Neutrophil (primary cell): ENCODE measurements around the gene LMCD1.

Experiments used
- H3K27ac ChIP-seq: fragments of 200-600 bp; sonication (generic); 2 replicates; pipeline ENCODE4 v1.5.1; 2016; ENCODE audit warnings: mild to moderate bottlenecking, moderate library complexity
- H3K27me3 ChIP-seq: fragments of 200-600 bp; sonication (generic); 2 replicates; pipeline ENCODE4 v1.6.0; 2016; ENCODE audit warnings: mild to moderate bottlenecking
- H3K36me3 ChIP-seq: fragments of 200-600 bp; sonication (generic); 2 replicates; pipeline ENCODE4 v1.5.1; 2017
- H3K4me1 ChIP-seq, 2 experiments: fragments of 200-600 bp in 1 of 2; sonication (generic) in 1 of 2; 1 replicate in 1 of 2; 2 replicates in 1 of 2; pipeline versions ENCODE4 v1.5.1 to v1.6.1; 2013 to 2016; ENCODE audit warnings: low read depth in 1 of 2, low read length in 1 of 2, mild to moderate bottlenecking in 1 of 2, moderate library complexity in 1 of 2; ENCODE audit not compliant: control insufficient read depth in 1 of 2, insufficient read depth in 1 of 2
- H3K4me3 ChIP-seq, 2 experiments: fragments of 200-600 bp in 1 of 2; sonication (generic) in 1 of 2; 1 replicate in 1 of 2; 2 replicates in 1 of 2; pipeline ENCODE4 v1.5.1; 2013 to 2016; ENCODE audit warnings: low read depth in 1 of 2, low read length in 1 of 2, mild to moderate bottlenecking in 1 of 2, moderate library complexity in 1 of 2
- H3K9me3 ChIP-seq: fragments of 200-600 bp; sonication (generic); 2 replicates; pipeline ENCODE4 v1.5.1; 2016
- CTCF ChIP-seq: fragments of 200-600 bp; sonication (generic); IDR thresholded peaks from 2 replicates; pipeline ENCODE4 v1.5.1; 2016; ENCODE audit warnings: antibody characterized with exemption

Gene LMCD1

GRCh38 chr3:8597219-8597853, 95.7 kb downstream of the LMCD1 start:
- no peak overlapping the region for H3K4me3 ChIP-seq
- TF ChIP-seq CTCF: no peak
- no peaks in the 10 kb centered on the region for H3K4me1 ChIP-seq
- H3K27me3 ChIP-seq: no peaks in the 10 kb centered on the region
- no peaks in the 10 kb centered on the region for H3K36me3 ChIP-seq
- no peak overlapping the region for H3K27ac ChIP-seq
- no peaks in the 10 kb centered on the region for H3K9me3 ChIP-seq

GRCh38 chr3:8599146-8599545, 97.5 kb downstream of the LMCD1 start:
- Histone ChIP-seq H3K27me3 (no peaks in the 10 kb centered on the region), H3K36me3 (no peaks in the 10 kb centered on the region), H3K4me3 (no peak overlapping the region), H3K4me1 (no peaks in the 10 kb centered on the region), H3K9me3 (no peaks in the 10 kb centered on the region), H3K27ac (no peak overlapping the region)
- no peak for TF ChIP-seq CTCF

GRCh38 chr3:8600457-8600856, 98.8 kb downstream of the LMCD1 start:
- Histone ChIP-seq H3K27me3 (no peaks in the 10 kb centered on the region), H3K27ac (no peak overlapping the region), H3K4me3 (no peak overlapping the region), H3K36me3 (no peaks in the 10 kb centered on the region), H3K9me3 (no peaks in the 10 kb centered on the region), H3K4me1 (no peaks in the 10 kb centered on the region)
- no peak for TF ChIP-seq CTCF

GRCh38 chr3:8603115-8603710, 101.6 kb downstream of the LMCD1 start:
- H3K9me3 ChIP-seq: no peaks in the 10 kb centered on the region
- no peaks in the 10 kb centered on the region for H3K36me3 ChIP-seq
- H3K27me3 ChIP-seq: no peaks in the 10 kb centered on the region
- no peak overlapping the region for H3K4me3 ChIP-seq
- no peak overlapping the region for H3K27ac ChIP-seq
- H3K4me1 ChIP-seq: no peaks in the 10 kb centered on the region
- no peak for TF ChIP-seq CTCF

GRCh38 chr3:8604006-8604405, 102.4 kb downstream of the LMCD1 start:
- no peak for TF ChIP-seq CTCF
- no peak overlapping the region for H3K27ac ChIP-seq
- H3K4me3 ChIP-seq: no peak overlapping the region
- no peaks in the 10 kb centered on the region for H3K36me3 ChIP-seq
- H3K9me3 ChIP-seq: no peaks in the 10 kb centered on the region
- H3K27me3 ChIP-seq: no peaks in the 10 kb centered on the region
- no peaks in the 10 kb centered on the region for H3K4me1 ChIP-seq
